ENCODE measurements around the gene FAM20A.

FAM20A gene

GRCh38 chr17:68489919-68490318 lies 111.2 kb downstream of the FAM20A start:
- DNase-seq = no peak

Data from activated gamma-delta T cell (primary cell).